MCF 10A (cell line): ENCODE results near the gene NOP53. TPM values are rescaled to one million over a fixed set of nuclear protein-coding genes. Genes with fewer than 3 reads are reported as not detected.
A peak's percentile ranks its signal among the peaks of the same experiment; 100 is the strongest.
"Not testable (repeated sequence)": the region's sequence is repeated elsewhere in the genome, so short reads cannot be mapped to it uniquely, and the experiment has no call there.

Source experiments
- BruUV-seq: library from RNA; stranded (reverse); fragments of 400-500 nt; replicated peaks from 2 replicates; lab custom pipeline; 2021; lab: Mats Ljungman, UMichigan
- CTCF ChIA-PET: fragments of 300-600 bp; sonication (Branson Sonifier 250); formaldehyde crosslinking; extraction: SDS; loops from one replicate; lab custom pipeline; 2021; ENCODE audit warnings: antibody characterized with exemption, inconsistent platforms; lab: Yijun Ruan, JAX
- POLR2A ChIA-PET: fragments of 300-600, 350-650 bp; sonication (Branson Sonifier 250); formaldehyde crosslinking; extraction: SDS; loops from one replicate; lab custom pipeline; 2020; ENCODE audit warnings: antibody characterized with exemption, inconsistent platforms; lab: Yijun Ruan, JAX
- DNase-seq: peaks from one replicate; pipeline ENCODE4 v3.0.0-alpha.2; 2018; ENCODE audit not compliant: unreplicated experiment
- H3K27ac Mint-ChIP-seq: one replicate; pipeline ENCODE4 v1.8.0; 2022; ENCODE audit warnings: mild to moderate bottlenecking, low read depth, mixed read lengths; ENCODE audit not compliant: unreplicated experiment
- H3K27me3 Mint-ChIP-seq: one replicate; pipeline ENCODE4 v1.8.0; 2022; ENCODE audit warnings: mixed read lengths; ENCODE audit not compliant: insufficient read depth, unreplicated experiment
- H3K36me3 Mint-ChIP-seq: one replicate; pipeline ENCODE4 v1.8.0; 2022; ENCODE audit warnings: mild to moderate bottlenecking, moderate library complexity, mixed read lengths; ENCODE audit not compliant: insufficient read depth, unreplicated experiment
- H3K4me1 Mint-ChIP-seq: one replicate; pipeline ENCODE4 v1.8.0; 2022; ENCODE audit warnings: mixed read lengths; ENCODE audit not compliant: insufficient read depth, unreplicated experiment
- H3K4me3 Mint-ChIP-seq: one replicate; pipeline ENCODE4 v1.8.0; 2022; ENCODE audit warnings: mild to moderate bottlenecking, moderate library complexity, mixed read lengths; ENCODE audit not compliant: unreplicated experiment
- H3K9me3 Mint-ChIP-seq: one replicate; pipeline ENCODE4 v1.8.0; 2022; ENCODE audit warnings: mixed read lengths; ENCODE audit not compliant: unreplicated experiment
- intact Hi-C: fragments of 100-400 bp; cut with micrococcal nuclease; formaldehyde crosslinking; loops from 2 replicates; pipeline ENCODE4 v1.14.1; 2022
- total RNA-seq: library from RNA; stranded (reverse); gene quantifications from 2 replicates; pipeline ENCODE4 v1.2.3, GENCODE V29; 2022
- TF ChIP-seq, protein P1 (sequence below): fragments of 200-600 bp; IDR thresholded peaks from one replicate; pipeline ENCODE4 v1.8.0; 2022; ENCODE audit warnings: antibody characterized with exemption, mild to moderate bottlenecking; ENCODE audit not compliant: unreplicated experiment

Gene NOP53
- total RNA-seq, 1 experiment from 2014 or later = 211 TPM

- TF ChIP-seq, protein P1, sequence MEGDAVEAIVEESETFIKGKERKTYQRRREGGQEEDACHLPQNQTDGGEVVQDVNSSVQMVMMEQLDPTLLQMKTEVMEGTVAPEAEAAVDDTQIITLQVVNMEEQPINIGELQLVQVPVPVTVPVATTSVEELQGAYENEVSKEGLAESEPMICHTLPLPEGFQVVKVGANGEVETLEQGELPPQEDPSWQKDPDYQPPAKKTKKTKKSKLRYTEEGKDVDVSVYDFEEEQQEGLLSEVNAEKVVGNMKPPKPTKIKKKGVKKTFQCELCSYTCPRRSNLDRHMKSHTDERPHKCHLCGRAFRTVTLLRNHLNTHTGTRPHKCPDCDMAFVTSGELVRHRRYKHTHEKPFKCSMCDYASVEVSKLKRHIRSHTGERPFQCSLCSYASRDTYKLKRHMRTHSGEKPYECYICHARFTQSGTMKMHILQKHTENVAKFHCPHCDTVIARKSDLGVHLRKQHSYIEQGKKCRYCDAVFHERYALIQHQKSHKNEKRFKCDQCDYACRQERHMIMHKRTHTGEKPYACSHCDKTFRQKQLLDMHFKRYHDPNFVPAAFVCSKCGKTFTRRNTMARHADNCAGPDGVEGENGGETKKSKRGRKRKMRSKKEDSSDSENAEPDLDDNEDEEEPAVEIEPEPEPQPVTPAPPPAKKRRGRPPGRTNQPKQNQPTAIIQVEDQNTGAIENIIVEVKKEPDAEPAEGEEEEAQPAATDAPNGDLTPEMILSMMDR = no peak
- intact Hi-C loops = no loop called here
- Mint-ChIP-seq H3K4me1 (peaks cover 5% of the 10 kb centered on the region), H3K27ac (no peak overlapping the region), H3K4me3 (no peak overlapping the region), H3K9me3 (peaks cover 10% of the 10 kb centered on the region), H3K36me3 (no peaks in the 10 kb centered on the region), H3K27me3 (no peaks in the 10 kb centered on the region)
- BruUV-seq = no TSS peak
- POLR2A ChIA-PET = no interaction called here
- DNase-seq = no peak
- CTCF ChIA-PET = interaction anchor here (0.7 kb wide), 1 partner anchor 10 kb away, joined by 3 read pairs; no protein-coding TSS in a partner anchor
Observed at GRCh38 chr19:47768604-47769003, 23.3 kb downstream of the NOP53 start.

DNA sequence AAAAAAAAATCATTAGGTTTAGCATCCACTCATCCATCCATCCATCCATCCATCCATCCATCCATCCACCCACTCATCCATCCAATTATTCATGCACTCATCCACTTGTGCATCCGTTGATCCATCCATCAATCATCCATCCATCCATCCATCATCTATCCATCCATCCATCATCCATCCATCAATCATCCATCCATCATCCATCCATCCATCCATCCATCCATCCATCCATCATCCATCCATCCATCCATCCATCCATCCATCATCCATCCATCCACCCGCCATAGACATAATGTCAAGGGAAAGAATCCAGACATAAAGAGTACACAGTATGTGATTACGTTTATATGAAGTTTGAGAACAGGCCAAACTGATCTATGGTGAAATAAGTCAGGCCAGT, 24.2 kb downstream of the NOP53 start:
- TF ChIP-seq, protein P1 = no peak
- intact Hi-C loops = no loop called here
- CTCF ChIA-PET = no interaction called here
- H3K27ac Mint-ChIP-seq = no peak overlapping the region
- BruUV-seq = no TSS peak
- peaks cover 5% of the 10 kb centered on the region for H3K4me1 Mint-ChIP-seq
- no peak for DNase-seq
- H3K27me3 Mint-ChIP-seq = no peaks in the 10 kb centered on the region
- POLR2A ChIA-PET = interaction anchor here (0.7 kb wide), 1 partner anchor 11 kb away, joined by 5 read pairs; no protein-coding TSS in a partner anchor
- peaks cover 10% of the 10 kb centered on the region for H3K9me3 Mint-ChIP-seq
- no peaks in the 10 kb centered on the region for H3K36me3 Mint-ChIP-seq
- no peak overlapping the region for H3K4me3 Mint-ChIP-seq

DNA sequence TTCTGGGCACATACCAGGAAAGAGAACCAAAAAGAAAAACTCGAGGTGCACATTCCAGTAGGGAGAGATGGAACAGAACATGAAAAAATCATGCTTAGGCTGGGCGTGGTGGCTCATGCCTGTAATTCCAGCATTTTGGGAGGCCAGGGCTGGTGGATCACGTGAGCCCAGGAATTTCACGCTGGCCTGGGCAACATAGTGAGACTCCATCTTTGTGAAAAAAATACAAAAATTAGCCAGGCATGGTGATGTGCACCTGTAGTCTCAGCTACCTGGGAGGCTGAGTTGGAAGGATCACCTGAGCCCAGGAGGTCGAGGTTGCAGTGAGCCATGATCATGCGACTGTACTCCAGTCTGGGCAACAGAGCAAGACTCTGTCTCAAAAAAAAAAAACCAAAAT, 25.9 kb downstream of the NOP53 start:
- H3K4me1 Mint-ChIP-seq, DNase-seq, intact Hi-C loops, H3K9me3 Mint-ChIP-seq, BruUV-seq, POLR2A ChIA-PET, H3K27ac Mint-ChIP-seq, H3K36me3 Mint-ChIP-seq, H3K27me3 Mint-ChIP-seq, H3K4me3 Mint-ChIP-seq: not testable (repeated sequence)
- CTCF ChIA-PET = interaction anchor here (0.6 to 1.1 kb wide), 3 partner anchors 53 to 130 kb away, joined by 3 to 5 read pairs (median 3); no protein-coding TSS in a partner anchor

DNA sequence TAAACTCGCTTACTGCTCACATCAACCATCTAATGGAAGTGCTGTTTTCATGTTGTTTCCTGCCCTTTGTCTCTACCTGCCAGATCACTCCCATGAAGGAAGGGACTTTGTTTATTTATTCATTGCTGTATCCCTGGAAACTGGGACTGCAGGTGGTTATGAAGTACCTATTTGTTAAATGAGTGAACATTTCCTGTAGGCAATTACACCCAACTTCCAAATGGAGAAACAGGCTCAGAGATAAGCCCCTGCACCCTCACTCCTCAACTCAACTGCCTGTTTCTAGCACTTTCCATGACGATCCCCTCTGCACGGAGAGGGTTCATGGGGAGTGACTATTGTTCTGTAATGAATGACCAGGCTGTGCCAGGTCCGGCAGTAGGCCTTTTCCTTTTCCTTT, 31.2 kb downstream of the NOP53 start:
- ChIA-PET POLR2A (interaction anchor here (1.1 to 1.6 kb wide), 2 partner anchors 28 to 63 kb away, joined by 3 read pairs; partner anchors contain the start of gene EHD2), CTCF (interaction anchor here (0.7 to 1.7 kb wide), 2 partner anchors 13 to 86 kb away, joined by 3 to 5 read pairs; no protein-coding TSS in a partner anchor)
- intact Hi-C loops = no loop called here
- Mint-ChIP-seq H3K27me3 (no peaks in the 10 kb centered on the region), H3K4me3 (no peak overlapping the region), H3K9me3 (no peaks in the 10 kb centered on the region), H3K27ac (no peak overlapping the region), H3K36me3 (peaks cover 16% of the 10 kb centered on the region), H3K4me1 (peaks cover 25% of the 10 kb centered on the region)
- DNase-seq = peak; percentile 64
- no TSS peak for BruUV-seq
- TF ChIP-seq, protein P1 = no peak

DNA sequence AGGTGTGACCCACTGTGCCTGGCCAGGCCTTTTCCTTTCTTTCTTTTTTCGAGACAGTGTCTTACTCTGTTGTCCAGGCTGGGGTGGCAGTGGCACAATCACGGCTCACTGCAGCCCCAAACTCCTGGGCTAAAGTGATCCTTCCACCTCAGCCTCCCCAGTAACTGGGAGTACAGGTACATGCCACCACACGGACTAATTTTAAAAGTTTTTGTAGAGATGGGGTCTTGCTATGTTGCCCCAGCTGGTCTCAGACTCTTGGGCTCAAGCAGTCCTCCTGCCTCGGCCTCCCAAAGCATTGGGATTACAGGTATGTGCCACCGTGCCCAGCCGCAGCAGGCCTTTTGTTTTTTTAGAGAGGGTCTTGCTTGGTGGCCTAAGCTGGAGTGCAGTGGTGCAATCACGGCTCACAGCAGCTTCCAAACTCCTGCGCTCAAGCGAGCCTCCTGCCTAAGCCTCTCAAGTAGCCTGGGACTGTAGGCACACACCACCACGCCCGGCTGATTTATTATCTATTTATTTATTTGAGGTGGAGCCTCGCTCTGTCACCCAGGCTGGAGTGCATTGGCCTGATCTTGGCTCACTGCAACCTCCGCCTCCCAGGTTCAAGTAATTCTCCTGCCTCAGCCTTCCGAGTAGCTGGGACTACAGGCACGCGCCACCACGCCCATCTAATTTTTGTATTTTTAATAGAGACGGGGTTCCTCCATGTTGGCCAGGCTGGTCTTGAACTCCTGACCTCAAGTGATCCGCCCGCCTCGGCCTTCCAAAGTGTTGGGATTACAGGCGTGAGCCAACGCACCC, 32.1 kb downstream of the NOP53 start:
- Mint-ChIP-seq H3K4me3 (peak overlapping the region; percentile 94), H3K36me3 (peaks cover 24% of the 10 kb centered on the region), H3K27ac (peak overlapping the region; percentile 99), H3K4me1 (peaks cover 27% of the 10 kb centered on the region)
- ChIA-PET POLR2A (interaction anchor here (0.7 to 1.6 kb wide), 9 partner anchors 10 to 429 kb away, joined by 3 to 4 read pairs (median 3); partner anchors contain the start of genes DHX34 and EHD2), CTCF (interaction anchor here (0.9 to 1.7 kb wide), 3 partner anchors 10 to 12 kb away, joined by 3 to 5 read pairs (median 3); no protein-coding TSS in a partner anchor)
- BruUV-seq, H3K27me3 Mint-ChIP-seq, DNase-seq, H3K9me3 Mint-ChIP-seq, intact Hi-C loops: not testable (repeated sequence)
